ENCODE measurements around the gene EXOC7.

DNA sequence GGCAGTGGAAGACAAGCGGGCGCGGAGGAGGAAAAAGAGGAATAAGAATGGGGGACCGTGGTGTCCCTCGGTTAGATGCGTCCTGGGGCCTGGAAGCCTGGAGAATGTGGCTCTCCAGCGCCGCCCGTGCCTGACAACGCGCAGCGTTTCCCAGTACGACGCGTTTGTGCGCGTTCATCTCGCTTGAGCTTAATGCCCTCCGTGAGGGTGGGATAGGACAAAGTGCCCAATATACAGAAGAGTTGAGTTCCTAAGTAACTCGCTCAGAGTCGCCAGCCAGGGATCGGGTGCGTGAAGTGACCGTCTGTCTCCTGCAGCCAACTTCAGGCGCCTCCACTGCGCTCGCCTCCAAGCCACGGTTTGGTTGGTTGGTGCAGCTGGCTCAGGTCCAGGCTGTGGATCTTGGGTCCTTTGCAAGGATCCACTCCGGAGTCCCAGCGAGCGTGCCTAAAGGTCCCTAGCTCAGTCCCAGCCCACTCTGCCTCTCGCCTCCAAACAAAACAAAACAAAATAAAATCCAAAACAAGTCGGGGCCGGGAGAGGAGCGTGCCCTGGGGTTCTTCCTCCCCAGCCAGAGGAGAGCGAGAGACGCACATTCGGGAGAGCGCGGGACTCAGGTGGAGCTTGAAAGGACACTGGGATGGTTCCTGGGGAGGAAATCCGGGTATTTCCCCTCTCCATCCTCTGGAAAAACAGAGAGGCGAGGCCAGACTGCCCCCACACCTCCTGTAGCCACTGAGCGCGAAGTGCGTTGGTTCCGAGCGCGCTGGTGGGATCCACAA, 28.0 kb downstream of the EXOC7 start:
- no peak for TF ChIP-seq POLR2A (IDR thresholded peaks at IDR 0.05)
- TF ChIP-seq, protein P1, sequence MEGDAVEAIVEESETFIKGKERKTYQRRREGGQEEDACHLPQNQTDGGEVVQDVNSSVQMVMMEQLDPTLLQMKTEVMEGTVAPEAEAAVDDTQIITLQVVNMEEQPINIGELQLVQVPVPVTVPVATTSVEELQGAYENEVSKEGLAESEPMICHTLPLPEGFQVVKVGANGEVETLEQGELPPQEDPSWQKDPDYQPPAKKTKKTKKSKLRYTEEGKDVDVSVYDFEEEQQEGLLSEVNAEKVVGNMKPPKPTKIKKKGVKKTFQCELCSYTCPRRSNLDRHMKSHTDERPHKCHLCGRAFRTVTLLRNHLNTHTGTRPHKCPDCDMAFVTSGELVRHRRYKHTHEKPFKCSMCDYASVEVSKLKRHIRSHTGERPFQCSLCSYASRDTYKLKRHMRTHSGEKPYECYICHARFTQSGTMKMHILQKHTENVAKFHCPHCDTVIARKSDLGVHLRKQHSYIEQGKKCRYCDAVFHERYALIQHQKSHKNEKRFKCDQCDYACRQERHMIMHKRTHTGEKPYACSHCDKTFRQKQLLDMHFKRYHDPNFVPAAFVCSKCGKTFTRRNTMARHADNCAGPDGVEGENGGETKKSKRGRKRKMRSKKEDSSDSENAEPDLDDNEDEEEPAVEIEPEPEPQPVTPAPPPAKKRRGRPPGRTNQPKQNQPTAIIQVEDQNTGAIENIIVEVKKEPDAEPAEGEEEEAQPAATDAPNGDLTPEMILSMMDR (IDR thresholded peaks at IDR 0.05), result no peak
